HL-60/S4 (cell line): ENCODE measurements around the gene MALL.
"Not testable (repeated sequence)": the region's sequence is repeated elsewhere in the genome, so short reads cannot be mapped to it uniquely, and the experiment has no call there.

Experiments
- in situ Hi-C: fragments of 300-500 bp; cut with MboI; formaldehyde crosslinking; loops from 2 replicates; pipeline ENCODE4 v1.14.3; 2022; ENCODE audit warnings: low sequenced_read_pairs

Gene MALL

GRCh38 chr2:110115291-110116032 is at the start of gene MALL:
TSS of gene MALL (minus strand) at chr2:110115822. CDS start at chr2:110115792, 30 bp downstream.
- in situ Hi-C loops = no loop called here

GRCh38 chr2:110157153-110157793 is 41.7 kb upstream of the MALL start:
- in situ Hi-C loops = no loop called here

- in situ Hi-C loops = not testable (repeated sequence)
These were observed 39.2 kb upstream of the MALL start for GRCh38 chr2:110154828-110155227.

- in situ Hi-C loops = not testable (repeated sequence)
These were observed 38.6 kb upstream of the MALL start for GRCh38 chr2:110154188-110154587.

GRCh38 chr2:110153416-110153815 is 37.8 kb upstream of the MALL start:
- in situ Hi-C loops = no loop called here

- in situ Hi-C loops = no loop called here
These were observed 37.3 kb upstream of the MALL start for GRCh38 chr2:110152943-110153342.

- in situ Hi-C loops = loop anchor here (25.0 kb wide), 1 partner anchor 613 kb away; no protein-coding TSS in a partner anchor
These were observed 34.0 kb upstream of the MALL start for GRCh38 chr2:110149330-110150220.

GRCh38 chr2:110146945-110147332 is 31.3 kb upstream of the MALL start:
- in situ Hi-C loops = loop anchor here (25.0 kb wide), 1 partner anchor 615 kb away; no protein-coding TSS in a partner anchor

- in situ Hi-C loops = loop anchor here (25.0 kb wide), 1 partner anchor 616 kb away; no protein-coding TSS in a partner anchor
These were observed 30.7 kb upstream of the MALL start for GRCh38 chr2:110146183-110146944.

GRCh38 chr2:110143982-110144381 is 28.4 kb upstream of the MALL start:
- in situ Hi-C loops = loop anchor here (25.0 kb wide), 1 partner anchor 618 kb away; no protein-coding TSS in a partner anchor

- in situ Hi-C loops = loop anchor here (25.0 kb wide), 1 partner anchor 622 kb away; no protein-coding TSS in a partner anchor
These were observed 24.8 kb upstream of the MALL start for GRCh38 chr2:110140401-110140800.

- in situ Hi-C loops = loop anchor here (25.0 kb wide), 1 partner anchor 628 kb away; no protein-coding TSS in a partner anchor
These were observed 18.4 kb upstream of the MALL start for GRCh38 chr2:110134025-110134424.

- in situ Hi-C loops = loop anchor here (25.0 kb wide), 1 partner anchor 631 kb away; no protein-coding TSS in a partner anchor
These were observed 15.5 kb upstream of the MALL start for GRCh38 chr2:110131166-110131565.

GRCh38 chr2:110130757-110131156 is 15.1 kb upstream of the MALL start:
- in situ Hi-C loops = loop anchor here (25.0 kb wide), 1 partner anchor 632 kb away; no protein-coding TSS in a partner anchor

GRCh38 chr2:110126906-110127305 is 11.3 kb upstream of the MALL start:
- in situ Hi-C loops = loop anchor here (25.0 kb wide), 1 partner anchor 635 kb away; no protein-coding TSS in a partner anchor

- in situ Hi-C loops = loop anchor here (25.0 kb wide), 1 partner anchor 636 kb away; no protein-coding TSS in a partner anchor
These were observed 10.6 kb upstream of the MALL start for GRCh38 chr2:110126086-110126773.

GRCh38 chr2:110124939-110125691 is 9.5 kb upstream of the MALL start:
- in situ Hi-C loops = loop anchor here (25.0 kb wide), 1 partner anchor 637 kb away; no protein-coding TSS in a partner anchor

GRCh38 chr2:110124038-110124825 is 8.6 kb upstream of the MALL start:
- in situ Hi-C loops = no loop called here
